Osteocyte (in vitro differentiated cells): ENCODE measurements around the gene SUGP1. TPM values are rescaled to one million over a fixed set of nuclear protein-coding genes. Genes with fewer than 3 reads are reported as not detected.

ENCODE experiments used
- DNase-seq: peaks from one replicate; pipeline ENCODE4 v3.0.0; 2021; ENCODE audit warnings: mixed read lengths; ENCODE audit not compliant: unreplicated experiment; ENCODE audit errors: extremely low spot score
- H3K27ac Mint-ChIP-seq: one replicate; pipeline ENCODE4 v1.8.0; 2021; ENCODE audit warnings: mild to moderate bottlenecking, mixed read lengths; ENCODE audit not compliant: unreplicated experiment
- H3K27me3 Mint-ChIP-seq: one replicate; pipeline ENCODE4 v1.8.0; 2021; ENCODE audit warnings: mixed read lengths; ENCODE audit not compliant: unreplicated experiment
- H3K36me3 Mint-ChIP-seq: one replicate; pipeline ENCODE4 v1.8.0; 2021; ENCODE audit warnings: mixed read lengths; ENCODE audit not compliant: unreplicated experiment
- H3K4me1 Mint-ChIP-seq: one replicate; pipeline ENCODE4 v1.8.0; 2021; ENCODE audit warnings: mixed read lengths; ENCODE audit not compliant: unreplicated experiment
- H3K4me3 Mint-ChIP-seq: one replicate; pipeline ENCODE4 v1.8.0; 2021; ENCODE audit warnings: mild to moderate bottlenecking, moderate library complexity, mixed read lengths; ENCODE audit not compliant: unreplicated experiment
- H3K9me3 Mint-ChIP-seq: one replicate; pipeline ENCODE4 v1.8.0; 2021; ENCODE audit warnings: mixed read lengths; ENCODE audit not compliant: unreplicated experiment
- total RNA-seq: library from RNA; stranded (reverse); gene quantifications from 2 replicates; pipeline ENCODE4 v1.2.1, GENCODE V29; 2021
- TF ChIP-seq, protein P1 (sequence below): fragments of 200-600 bp; sonication (generic); IDR thresholded peaks from 2 replicates; pipeline ENCODE4 v1.5.0; 2021; ENCODE audit warnings: antibody characterized with exemption, mild to moderate bottlenecking, moderate library complexity

SUGP1 gene
- total RNA-seq, 1 donor from 2014 or later: 71.7 TPM

DNA sequence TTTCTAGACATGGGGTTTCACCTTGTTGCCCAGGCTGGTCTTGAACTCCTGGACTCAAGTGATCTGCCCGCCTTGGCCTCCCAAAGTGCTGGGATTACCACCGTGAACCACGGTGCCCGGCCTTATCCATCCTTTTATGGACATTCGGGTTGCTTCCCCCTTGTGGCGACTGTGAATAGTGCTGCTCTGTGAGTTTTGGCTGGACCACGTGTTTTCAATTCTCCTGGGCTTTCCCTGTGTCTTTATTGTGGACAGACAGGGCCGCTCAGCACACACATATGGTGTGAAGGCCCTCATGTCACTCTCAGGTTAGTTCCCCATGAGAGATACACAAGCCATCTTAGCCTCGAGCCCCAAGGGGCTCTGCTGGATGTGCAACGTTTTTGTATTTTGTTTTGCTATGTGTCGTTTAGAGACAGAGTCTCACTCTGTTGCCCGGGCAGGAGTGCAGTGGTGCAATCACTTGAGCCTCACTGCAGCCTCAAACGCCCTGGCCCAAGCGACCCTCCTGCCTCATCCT lies 40.8 kb upstream of the SUGP1 start:
- H3K27me3 Mint-ChIP-seq: no peaks in the 10 kb centered on the region
- H3K4me3 Mint-ChIP-seq: no peak overlapping the region
- TF ChIP-seq, protein P1, sequence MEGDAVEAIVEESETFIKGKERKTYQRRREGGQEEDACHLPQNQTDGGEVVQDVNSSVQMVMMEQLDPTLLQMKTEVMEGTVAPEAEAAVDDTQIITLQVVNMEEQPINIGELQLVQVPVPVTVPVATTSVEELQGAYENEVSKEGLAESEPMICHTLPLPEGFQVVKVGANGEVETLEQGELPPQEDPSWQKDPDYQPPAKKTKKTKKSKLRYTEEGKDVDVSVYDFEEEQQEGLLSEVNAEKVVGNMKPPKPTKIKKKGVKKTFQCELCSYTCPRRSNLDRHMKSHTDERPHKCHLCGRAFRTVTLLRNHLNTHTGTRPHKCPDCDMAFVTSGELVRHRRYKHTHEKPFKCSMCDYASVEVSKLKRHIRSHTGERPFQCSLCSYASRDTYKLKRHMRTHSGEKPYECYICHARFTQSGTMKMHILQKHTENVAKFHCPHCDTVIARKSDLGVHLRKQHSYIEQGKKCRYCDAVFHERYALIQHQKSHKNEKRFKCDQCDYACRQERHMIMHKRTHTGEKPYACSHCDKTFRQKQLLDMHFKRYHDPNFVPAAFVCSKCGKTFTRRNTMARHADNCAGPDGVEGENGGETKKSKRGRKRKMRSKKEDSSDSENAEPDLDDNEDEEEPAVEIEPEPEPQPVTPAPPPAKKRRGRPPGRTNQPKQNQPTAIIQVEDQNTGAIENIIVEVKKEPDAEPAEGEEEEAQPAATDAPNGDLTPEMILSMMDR: peak; percentile 79
- DNase-seq: peak; percentile 92
- H3K9me3 Mint-ChIP-seq: no peaks in the 10 kb centered on the region
- peaks cover 11% of the 10 kb centered on the region for H3K4me1 Mint-ChIP-seq
- peaks cover 12% of the 10 kb centered on the region for H3K36me3 Mint-ChIP-seq
- H3K27ac Mint-ChIP-seq: peak overlapping the region; percentile 60

DNA sequence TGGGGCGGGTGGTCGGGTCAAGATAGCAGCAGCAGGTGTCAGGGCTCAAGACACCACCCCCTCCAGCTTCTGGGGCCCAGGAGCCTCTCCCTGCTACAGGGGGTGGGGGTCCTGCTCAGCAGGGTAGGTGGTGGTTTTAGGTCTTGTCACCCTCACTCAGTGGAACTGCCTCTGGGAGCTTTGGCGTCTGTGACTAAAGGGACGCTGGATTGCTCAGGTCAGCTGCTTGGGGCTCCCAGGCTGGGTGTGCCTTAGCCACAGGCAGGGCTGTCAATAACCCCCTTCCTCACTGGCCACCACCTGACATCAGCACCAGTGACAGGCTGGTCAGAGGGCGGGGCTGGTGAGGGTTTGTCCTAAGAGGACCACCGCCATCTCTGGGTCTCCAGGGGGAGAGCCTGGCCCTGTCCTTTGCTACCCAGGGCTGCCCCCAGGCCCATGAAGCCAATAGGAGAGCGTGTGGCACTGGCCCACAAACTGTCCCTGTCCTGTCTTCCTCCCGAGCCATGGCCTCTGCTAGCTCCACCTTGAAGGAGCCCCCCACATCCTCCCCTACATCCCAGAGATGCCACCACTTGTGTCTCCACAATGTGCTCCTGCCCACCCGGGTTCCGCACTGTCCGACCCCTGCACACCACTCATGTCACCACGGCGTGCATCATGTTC lies 36.7 kb upstream of the SUGP1 start:
- Mint-ChIP-seq H3K9me3 (no peaks in the 10 kb centered on the region), H3K4me3 (no peak overlapping the region), H3K36me3 (peaks cover 32% of the 10 kb centered on the region), H3K27ac (no peak overlapping the region), H3K4me1 (peaks cover 7% of the 10 kb centered on the region), H3K27me3 (no peaks in the 10 kb centered on the region)
- TF ChIP-seq, protein P1: no peak
- no peak for DNase-seq

DNA sequence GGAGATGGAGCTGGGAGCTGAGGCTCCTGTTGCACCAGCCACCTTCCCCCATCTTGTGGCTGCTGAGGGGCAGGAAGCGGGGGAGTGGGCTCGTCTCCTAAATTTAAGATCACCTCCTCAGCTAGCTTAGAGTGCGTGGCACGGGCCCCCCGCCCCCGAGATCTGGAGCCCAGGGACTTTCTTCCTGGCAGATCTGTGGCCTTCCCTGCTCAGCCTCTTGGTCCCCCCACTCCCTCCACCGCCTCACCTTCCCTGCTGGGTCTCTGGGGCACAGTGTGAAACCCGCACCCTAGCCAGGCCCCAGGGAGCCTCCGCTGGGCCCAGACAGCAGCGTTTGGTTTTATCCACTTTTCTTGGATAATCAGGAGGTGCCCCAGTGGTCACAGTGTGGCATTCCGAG lies 36.2 kb upstream of the SUGP1 start:
- H3K36me3 Mint-ChIP-seq: peaks cover 34% of the 10 kb centered on the region
- DNase-seq: no peak
- H3K4me3 Mint-ChIP-seq: no peak overlapping the region
- H3K9me3 Mint-ChIP-seq: no peaks in the 10 kb centered on the region
- no peaks in the 10 kb centered on the region for H3K27me3 Mint-ChIP-seq
- H3K4me1 Mint-ChIP-seq: peaks cover 7% of the 10 kb centered on the region
- TF ChIP-seq, protein P1: no peak
- no peak overlapping the region for H3K27ac Mint-ChIP-seq

DNA sequence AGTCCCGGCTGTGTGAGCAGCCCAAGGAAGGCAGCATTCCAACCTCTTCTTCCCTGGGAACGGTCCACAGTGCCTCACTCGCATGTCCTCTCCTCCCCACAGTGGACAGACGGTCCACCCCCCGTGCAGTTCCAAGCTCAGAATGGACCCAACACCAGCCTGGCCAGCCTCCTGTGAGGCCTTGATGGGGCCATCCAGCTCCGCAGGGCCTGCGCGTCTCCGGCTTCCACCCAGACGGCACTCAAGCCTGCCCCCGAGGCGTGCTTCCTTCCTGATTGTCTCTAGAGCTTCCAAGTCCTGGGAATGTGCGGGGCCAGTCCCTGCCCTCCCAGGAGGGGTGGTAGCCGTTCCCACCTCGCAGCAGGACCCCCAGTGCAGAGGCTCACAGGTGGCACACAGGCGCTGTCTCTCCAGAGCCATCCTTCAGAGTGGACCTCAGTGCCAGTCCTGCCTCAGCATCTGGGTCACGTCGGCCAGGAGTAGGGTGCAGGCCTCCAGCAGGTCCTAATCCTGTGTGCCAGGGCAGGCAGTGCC lies 35.4 kb upstream of the SUGP1 start:
- Mint-ChIP-seq H3K27me3 (no peaks in the 10 kb centered on the region), H3K4me3 (no peak overlapping the region), H3K27ac (no peak overlapping the region), H3K36me3 (peaks cover 34% of the 10 kb centered on the region), H3K9me3 (no peaks in the 10 kb centered on the region), H3K4me1 (peaks cover 3% of the 10 kb centered on the region)
- DNase-seq: no peak
- TF ChIP-seq, protein P1: no peak

DNA sequence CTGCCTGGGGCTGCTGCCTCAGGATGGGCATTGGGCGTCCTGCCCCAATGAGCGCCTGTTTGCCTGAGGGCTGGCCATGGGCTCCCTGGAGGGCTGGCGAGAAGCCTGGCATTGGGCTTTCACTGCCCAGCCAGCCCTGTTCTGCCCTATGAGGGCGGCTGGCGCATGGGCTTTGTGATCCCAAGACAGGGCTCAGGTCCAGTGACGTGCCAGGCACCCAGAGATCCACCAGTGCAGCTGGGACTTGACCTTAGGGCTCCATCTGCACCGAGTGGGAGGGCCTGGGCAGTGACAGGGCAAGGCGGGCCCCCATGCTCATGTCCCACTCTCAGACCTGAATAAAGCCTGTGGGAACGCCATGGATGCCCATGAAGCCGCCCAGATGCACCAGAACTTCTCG lies 34.6 kb upstream of the SUGP1 start:
- H3K36me3 Mint-ChIP-seq: peaks cover 34% of the 10 kb centered on the region
- H3K27me3 Mint-ChIP-seq: no peaks in the 10 kb centered on the region
- no peaks in the 10 kb centered on the region for H3K9me3 Mint-ChIP-seq
- H3K4me1 Mint-ChIP-seq: no peaks in the 10 kb centered on the region
- no peak for DNase-seq
- TF ChIP-seq, protein P1: no peak
- no peak overlapping the region for H3K27ac Mint-ChIP-seq
- H3K4me3 Mint-ChIP-seq: no peak overlapping the region
